ENCODE results near the gene RAB7B.
A peak's percentile ranks its signal among the peaks of the same experiment; 100 is the strongest.

RAB7B gene

DNA sequence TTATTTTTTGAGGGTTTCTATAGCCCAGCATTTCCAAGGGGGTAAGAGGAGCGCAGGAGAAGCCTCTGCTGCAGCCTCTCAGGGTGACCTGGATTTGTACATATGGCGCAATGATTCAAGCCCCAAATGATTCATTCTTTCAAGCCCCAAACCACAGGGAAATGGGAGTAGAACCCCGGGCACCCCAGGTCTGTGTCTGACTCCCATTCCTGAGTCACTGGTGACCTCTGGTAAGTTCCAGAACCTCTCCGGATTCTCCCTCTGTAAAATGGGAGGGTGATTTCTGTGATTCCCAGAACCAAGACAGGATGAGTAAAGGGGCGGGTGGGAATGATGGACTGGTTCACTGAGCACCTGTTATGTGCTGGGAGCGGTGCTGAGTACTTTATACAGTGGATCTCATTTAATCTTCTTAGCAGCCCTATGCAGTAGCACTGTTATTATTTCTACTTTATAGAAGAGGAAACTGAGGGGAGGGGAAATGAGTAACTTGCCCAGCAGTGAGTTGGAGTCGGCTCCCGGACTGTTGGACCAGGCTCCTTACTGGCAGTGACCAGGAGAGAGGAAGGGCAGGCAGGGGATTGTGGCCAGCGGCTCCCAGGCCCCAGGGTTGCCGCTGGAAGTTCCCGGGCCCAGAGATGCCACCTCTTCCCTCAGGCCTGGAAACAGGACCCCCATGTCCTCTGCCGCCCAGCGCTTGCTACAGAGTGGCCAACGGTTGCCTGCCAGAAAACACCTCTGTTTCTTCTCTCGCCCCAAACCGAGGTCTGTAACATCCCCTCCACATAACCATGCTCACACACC is 39.6 kb downstream of the RAB7B start:
- TF ChIP-seq GATA3 (IDR thresholded peaks at IDR 0.05; ENCODE audit: low read depth, low read length): no peak
- no peak for TF ChIP-seq GATA2 (IDR thresholded peaks at IDR 0.05; ENCODE audit: low read depth, low read length)

DNA sequence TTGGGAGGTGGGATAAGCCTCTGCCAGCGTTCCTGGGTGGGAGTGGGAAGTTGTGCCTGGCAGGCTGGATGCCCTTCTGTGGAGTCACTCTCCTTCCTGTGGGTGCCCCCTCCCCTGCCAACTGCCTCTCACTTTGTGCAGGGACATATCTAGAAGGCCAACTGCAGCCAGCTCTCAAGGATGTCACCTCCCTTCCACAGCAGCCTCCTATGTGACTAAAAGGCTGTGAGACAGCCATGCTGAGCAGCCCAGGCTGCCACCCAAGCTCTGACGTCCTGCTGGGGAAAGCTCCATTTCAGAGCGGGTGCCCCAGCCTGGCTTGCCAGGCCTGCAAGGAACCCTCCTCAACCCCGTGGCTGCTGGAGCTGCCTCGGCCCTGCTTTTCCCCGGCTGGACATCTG is 40.4 kb downstream of the RAB7B start:
- no peak for TF ChIP-seq GATA3 (IDR thresholded peaks at IDR 0.05; ENCODE audit: low read depth, low read length)
- no peak for TF ChIP-seq GATA2 (IDR thresholded peaks at IDR 0.05; ENCODE audit: low read depth, low read length)

DNA sequence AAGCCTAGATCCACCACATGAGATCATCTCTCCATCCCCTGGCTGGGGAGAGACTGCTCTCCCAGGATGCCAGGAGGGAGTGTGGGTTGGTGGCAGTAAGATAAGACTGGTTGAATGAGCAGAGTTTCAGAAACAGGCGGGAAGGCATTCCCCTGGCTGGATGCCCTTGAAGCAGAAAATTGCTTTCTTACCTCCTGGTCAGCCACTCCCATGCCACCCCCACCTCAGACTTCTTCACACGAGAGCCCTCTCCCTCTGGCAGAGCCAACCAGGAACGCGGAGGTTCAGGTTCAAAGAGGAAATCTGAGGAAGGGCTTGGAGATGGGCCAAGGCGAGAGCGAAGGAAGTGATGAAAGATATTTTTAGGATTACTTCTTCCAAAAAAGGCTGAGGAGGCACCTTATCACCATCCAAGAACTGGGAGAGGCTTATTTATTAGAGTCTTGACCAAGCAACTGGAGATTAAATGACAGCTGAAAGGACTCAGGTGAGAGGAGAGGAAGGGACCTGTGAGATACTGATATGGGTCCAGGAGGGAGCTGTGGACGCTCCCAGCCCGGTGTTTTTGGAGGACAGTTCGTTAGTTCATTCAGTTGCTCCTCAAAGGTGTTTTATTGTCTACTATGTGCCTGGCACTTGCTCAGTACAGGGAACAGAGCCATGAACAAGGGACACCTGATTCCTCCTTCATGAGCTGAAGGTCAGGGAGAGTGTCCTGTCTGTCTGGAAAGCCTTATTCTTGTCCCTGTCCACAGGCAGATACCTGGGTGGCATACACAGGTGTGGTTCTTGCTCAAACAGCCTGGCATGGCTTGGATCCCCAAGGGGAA is 41.0 kb downstream of the RAB7B start:
- TF ChIP-seq GATA2 (IDR thresholded peaks at IDR 0.05; ENCODE audit: low read depth, low read length) (no peak), GATA3 (IDR thresholded peaks at IDR 0.05; ENCODE audit: low read depth, low read length) (no peak)

DNA sequence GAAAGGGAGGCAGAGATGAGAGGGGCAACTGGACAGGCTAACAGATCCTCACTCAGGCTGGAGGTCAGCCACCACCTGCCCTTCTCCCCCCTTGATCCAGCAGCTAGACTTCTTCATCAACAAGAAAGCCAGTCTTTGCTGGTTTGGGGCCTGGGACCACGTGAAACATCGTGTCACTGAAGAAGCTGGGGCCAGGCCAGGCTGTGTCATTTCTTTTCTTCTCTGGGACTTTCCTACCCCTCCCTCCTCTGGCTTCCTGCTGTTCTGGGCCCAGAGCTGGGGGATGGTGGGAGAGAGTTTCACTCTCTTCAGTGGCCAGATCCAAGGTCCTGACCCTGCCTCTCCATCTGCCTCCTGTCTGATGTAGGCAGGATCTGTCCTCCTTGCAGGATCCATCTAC is 41.8 kb downstream of the RAB7B start:
- no peak for TF ChIP-seq GATA2 (IDR thresholded peaks at IDR 0.05; ENCODE audit: low read depth, low read length)
- TF ChIP-seq GATA3 (IDR thresholded peaks at IDR 0.05; ENCODE audit: low read depth, low read length): no peak

DNA sequence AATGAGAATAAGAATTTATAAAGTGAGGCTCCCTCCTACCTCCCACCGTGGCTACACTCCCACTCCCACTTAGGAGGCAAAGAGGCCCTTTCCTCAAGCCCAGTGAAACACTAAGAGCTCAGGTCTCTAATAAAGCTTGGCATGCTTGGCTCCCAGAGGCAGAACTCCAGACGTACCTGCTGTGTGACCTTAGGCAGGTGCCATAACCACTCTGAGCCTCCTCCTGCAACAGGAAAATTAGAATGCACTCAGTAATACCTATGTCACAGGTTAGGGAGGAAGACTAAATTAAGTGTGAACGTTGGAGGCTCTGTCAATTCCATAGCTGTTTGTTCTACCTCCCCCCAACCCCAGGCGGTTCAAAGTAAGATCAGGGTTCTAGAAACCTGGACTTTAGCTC is 43.4 kb downstream of the RAB7B start:
- TF ChIP-seq GATA2 (IDR thresholded peaks at IDR 0.05; ENCODE audit: low read depth, low read length): no peak
- no peak for TF ChIP-seq GATA3 (IDR thresholded peaks at IDR 0.05; ENCODE audit: low read depth, low read length)

DNA sequence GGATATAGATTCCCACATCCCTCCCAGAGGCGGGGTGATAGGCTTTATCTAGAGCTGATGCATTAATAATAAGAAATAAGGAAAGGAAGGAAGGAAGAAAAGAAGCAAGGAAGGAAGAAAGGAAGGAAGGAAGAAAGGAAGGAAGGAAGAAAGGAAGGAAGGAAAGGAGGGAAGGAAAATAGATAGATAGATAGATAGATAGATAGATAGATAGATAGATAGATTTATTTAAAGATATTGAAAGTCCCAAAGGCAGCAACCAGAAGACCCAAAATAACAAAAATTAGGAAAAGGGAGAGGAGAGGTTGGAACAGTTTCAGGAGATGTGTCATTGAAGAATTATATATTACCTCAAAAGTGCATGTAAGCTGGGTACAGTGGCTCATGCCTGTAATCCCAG is 47.7 kb downstream of the RAB7B start:
- TF ChIP-seq GATA3 (IDR thresholded peaks at IDR 0.05; ENCODE audit: low read depth, low read length) (no peak), GATA2 (IDR thresholded peaks at IDR 0.05; ENCODE audit: low read depth, low read length) (no peak)

DNA sequence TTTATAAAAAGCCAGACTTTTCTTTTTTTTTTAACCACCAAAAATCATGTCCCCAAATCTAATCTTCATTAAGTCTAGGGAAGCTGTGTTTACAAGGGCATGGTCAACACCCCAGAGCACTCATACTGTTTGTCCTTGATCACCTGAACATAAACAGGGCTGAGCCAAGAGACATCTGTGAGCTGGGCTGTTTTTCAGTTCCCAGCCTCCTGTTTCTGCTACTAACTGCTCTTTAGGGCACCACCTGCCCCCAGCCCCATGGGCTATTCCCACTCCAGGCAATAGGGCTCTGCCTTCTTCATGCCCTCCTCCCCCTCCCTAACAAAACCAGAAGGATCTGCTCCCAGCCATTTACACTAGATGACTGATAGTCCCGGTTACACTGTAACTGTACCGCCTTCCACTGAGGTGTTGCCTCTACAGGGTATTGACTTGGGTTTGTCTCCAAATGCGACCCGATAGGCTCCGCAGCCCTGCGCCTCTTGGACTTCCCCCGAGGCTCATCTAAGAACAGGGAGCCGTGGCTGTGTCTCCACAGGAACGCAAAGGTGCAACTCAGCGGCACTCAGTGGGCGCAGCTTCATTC is 48.3 kb downstream of the RAB7B start:
- TF ChIP-seq GATA2 (IDR thresholded peaks at IDR 0.05; ENCODE audit: low read depth, low read length) (no peak), GATA3 (IDR thresholded peaks at IDR 0.05; ENCODE audit: low read depth, low read length) (no peak)

DNA sequence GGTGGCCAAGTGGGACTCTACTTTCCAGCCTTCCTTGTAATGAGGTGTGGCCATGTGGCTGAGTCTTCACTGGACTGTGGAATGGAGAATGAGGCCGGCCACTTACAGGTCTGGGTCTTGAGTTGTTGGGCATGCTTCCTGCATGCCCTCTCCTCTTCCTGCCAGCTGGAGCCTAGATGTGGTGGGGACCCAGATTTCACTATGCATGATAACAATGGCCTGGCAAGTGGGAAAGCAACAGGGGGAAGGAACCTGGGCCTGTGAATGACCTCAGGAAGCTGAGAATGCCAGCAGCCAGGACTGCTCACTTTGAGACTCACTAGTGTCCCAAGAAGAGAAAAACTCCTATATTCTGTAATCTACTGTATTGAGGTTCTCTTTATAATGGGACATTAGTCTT is 51.4 kb downstream of the RAB7B start:
- TF ChIP-seq GATA3 (IDR thresholded peaks at IDR 0.05; ENCODE audit: low read depth, low read length): no peak
- TF ChIP-seq GATA2 (IDR thresholded peaks at IDR 0.05; ENCODE audit: low read depth, low read length): no peak

DNA sequence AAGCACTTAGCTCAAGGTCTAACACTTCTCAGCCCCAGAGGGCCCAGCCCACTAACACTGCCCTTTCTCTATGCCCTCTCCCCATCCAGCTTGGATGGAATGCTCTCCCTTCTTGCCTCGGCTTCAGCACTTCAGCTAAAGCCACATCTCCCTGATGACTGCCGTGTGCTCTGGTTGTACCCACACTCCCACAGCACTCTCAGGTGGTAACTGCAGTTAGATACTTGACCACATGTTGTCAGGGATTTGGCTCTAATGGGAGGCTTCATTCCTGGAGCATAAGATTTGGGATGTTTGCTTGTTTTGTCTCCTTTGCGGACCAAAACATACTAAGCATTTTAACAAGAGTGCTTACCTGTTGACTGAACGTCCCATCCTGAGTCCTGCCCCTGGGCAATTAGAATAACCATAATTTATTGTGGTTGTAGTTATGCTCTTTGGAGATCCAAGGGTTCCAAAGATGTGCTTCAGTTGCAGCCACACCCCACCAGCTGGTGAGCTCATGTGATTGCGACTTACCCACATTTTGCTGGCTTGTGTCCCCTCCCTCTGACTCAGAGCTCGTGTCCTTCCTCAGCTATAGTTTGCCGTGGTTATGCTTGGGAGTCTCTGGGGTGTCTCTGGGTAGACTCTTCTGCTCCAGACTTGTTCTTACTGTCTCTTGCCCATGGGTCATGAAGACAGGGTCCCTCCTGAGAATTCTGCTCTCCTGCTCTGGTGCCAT is 52.2 kb downstream of the RAB7B start:
- TF ChIP-seq GATA3 (IDR thresholded peaks at IDR 0.05; ENCODE audit: low read depth, low read length) (no peak), GATA2 (IDR thresholded peaks at IDR 0.05; ENCODE audit: low read depth, low read length) (no peak)

DNA sequence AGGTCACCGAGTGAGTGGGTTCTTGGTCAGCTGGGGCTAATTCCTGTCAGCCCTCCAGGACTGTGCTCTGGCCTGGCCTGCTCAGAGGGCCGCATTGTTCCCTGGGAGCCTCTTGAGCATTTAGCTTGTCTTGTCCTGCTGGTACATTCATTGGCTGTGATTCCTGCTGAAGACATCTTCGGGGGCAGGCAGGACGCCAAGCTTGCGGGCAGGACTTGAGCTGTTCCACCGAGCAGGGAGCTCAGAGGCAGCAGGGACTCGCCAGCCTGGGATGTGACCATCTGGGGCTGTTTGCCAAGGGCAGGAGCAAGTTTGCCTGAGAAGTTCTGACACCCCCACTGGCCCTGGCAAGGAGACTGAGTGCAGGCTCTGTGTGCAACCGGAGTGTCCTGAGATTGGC is 52.9 kb downstream of the RAB7B start:
- TF ChIP-seq GATA2 (IDR thresholded peaks at IDR 0.05; ENCODE audit: low read depth, low read length) (no peak), GATA3 (IDR thresholded peaks at IDR 0.05; ENCODE audit: low read depth, low read length) (no peak)

DNA sequence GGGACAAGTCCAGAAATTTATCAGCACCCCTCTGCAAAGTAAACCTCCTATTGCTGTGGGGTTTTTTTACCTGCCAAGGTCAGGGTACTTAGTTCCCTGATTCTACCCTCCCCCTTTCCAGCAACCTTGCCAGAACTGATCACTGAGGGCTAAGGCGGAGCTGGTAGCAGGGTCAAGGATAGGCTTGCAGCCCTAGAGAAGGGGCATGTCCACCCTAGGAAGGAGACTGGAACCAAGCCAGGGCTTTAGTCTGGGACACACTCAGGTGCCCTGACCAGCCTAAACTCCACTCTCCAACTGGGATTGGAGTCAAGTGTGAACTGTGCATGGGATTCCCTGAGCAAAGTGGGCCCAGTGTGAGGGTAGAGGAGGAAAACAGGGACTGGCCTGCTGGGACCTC is 53.4 kb downstream of the RAB7B start:
- TF ChIP-seq GATA3 (IDR thresholded peaks at IDR 0.05; ENCODE audit: low read depth, low read length): no peak
- TF ChIP-seq GATA2 (IDR thresholded peaks at IDR 0.05; ENCODE audit: low read depth, low read length): no peak

DNA sequence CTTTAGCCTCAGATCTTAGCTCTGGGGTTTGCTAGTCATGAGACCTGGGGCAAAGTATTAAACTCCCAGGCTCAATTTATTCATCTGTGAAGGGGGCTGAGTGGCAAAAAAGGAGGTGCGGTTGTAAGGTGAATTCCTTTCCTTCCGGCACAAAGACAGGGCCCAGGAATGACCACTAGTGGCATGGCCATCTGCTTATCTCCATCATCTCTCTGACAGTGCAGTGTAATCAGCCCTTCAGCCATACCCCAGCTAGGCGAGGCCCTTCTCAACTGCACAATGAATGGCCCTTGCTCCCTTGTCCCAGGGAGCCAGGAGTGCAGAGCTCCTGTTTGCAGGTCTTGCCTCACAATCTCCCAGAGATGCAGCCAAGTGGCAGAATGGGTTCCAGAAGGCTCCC is 54.3 kb downstream of the RAB7B start:
- peak; percentile 79 for TF ChIP-seq GATA2 (IDR thresholded peaks at IDR 0.05; ENCODE audit: low read depth, low read length)
- no peak; the same call in 1 of the 2 replicates for TF ChIP-seq GATA3 (IDR thresholded peaks at IDR 0.05; ENCODE audit: low read depth, low read length)

DNA sequence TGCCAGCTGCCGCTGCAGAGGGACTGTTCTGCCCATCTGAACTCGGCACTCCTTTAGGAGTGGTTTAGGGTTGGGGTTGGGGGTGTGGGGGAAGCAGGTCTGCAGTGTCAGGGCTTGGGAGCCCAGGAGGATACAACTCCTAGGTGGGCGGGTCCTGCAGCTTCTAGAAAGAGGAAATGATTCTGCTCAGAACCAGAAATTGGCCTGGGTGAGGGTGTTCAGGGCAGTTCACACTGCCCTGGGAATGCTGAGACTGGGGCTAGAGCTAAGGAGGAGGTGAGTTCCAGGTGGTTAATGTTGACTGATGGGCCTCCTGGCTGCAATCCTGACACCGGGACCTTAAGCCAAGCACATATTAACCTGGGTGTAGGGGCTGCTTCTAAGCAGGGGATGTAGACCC is 55.2 kb downstream of the RAB7B start:
- TF ChIP-seq GATA2 (IDR thresholded peaks at IDR 0.05; ENCODE audit: low read depth, low read length) (no peak), GATA3 (IDR thresholded peaks at IDR 0.05; ENCODE audit: low read depth, low read length) (no peak)

DNA sequence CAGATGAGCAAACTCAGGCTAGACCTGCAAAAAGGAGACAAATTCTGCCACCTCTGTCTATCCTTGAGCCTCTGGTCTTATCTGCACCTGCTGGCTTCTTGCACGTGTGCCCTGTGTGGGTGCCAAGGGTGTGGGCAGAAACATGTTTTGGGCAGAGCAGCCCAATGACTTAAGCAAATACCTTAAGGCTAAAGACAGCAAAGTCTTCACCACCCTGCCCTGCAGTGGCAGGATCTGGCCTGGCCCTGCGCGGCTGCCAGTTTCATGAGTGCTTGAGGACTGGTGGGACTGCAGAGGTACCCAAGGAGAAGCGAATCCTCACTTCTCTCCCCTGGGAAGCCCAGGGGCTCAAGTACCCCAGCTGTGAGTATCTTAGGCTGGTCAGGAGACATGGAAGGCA is 56.2 kb downstream of the RAB7B start:
- TF ChIP-seq GATA3 (IDR thresholded peaks at IDR 0.05; ENCODE audit: low read depth, low read length): no peak
- no peak for TF ChIP-seq GATA2 (IDR thresholded peaks at IDR 0.05; ENCODE audit: low read depth, low read length)

Data from SH-SY5Y (cell line).